Hematopoietic multipotent progenitor cell treated with erythropoietin and hydrocortisone succinate and interleukin-3 and kit ligand, for 4 days (in vitro differentiated cells): ENCODE results near the gene ACSL5.
"Not testable (repeated sequence)": the region's sequence is repeated elsewhere in the genome, so short reads cannot be mapped to it uniquely, and the experiment has no call there.

ENCODE experiments used
- DNase-seq: peaks from one replicate; pipeline ENCODE4 v3.0.0-alpha.2; 2015

Gene ACSL5

GRCh38 chr10:112421731-112422130, 47.8 kb downstream of the ACSL5 start:
- DNase-seq = no peak

- DNase-seq = no peak
Measured at GRCh38 chr10:112424651-112425050, 50.7 kb downstream of the ACSL5 start.

- no peak for DNase-seq
Measured at GRCh38 chr10:112426111-112426510, 52.2 kb downstream of the ACSL5 start.

GRCh38 chr10:112429147-112429546, 55.2 kb downstream of the ACSL5 start:
- no peak for DNase-seq

- DNase-seq = no peak
Measured at GRCh38 chr10:112429654-112430230, 55.8 kb downstream of the ACSL5 start.

- peak; percentile 28 for DNase-seq
Measured at GRCh38 chr10:112433136-112433535, 59.2 kb downstream of the ACSL5 start.

- peak; percentile 80 for DNase-seq
Measured at GRCh38 chr10:112434988-112435619, 61.2 kb downstream of the ACSL5 start.

- DNase-seq = no peak
Measured at GRCh38 chr10:112438356-112438755, 64.4 kb downstream of the ACSL5 start.

GRCh38 chr10:112441520-112441919, 67.6 kb downstream of the ACSL5 start:
- no peak for DNase-seq

- DNase-seq = no peak
Measured at GRCh38 chr10:112442063-112442462, 68.1 kb downstream of the ACSL5 start.

GRCh38 chr10:112446055-112446854, 72.3 kb downstream of the ACSL5 start:
- peak; percentile 61 for DNase-seq

- peak; percentile 94 for DNase-seq
Measured at GRCh38 chr10:112446855-112447619, 73.1 kb downstream of the ACSL5 start, which contains the start of the genes VTI1A and ZDHHC6. TSS of gene VTI1A (plus strand) at chr10:112447215. CDS start at chr10:112447374, 159 bp downstream. TSS of gene ZDHHC6 (minus strand) at chr10:112446914. CDS start at chr10:112445436, 1,478 bp downstream.

GRCh38 chr10:112447620-112447928, 73.7 kb downstream of the ACSL5 start:
- DNase-seq = no peak

- DNase-seq = peak; percentile 29
Measured at GRCh38 chr10:112448888-112449287, 75.0 kb downstream of the ACSL5 start.

- no peak for DNase-seq
Measured at GRCh38 chr10:112454910-112455779, 81.2 kb downstream of the ACSL5 start.

- DNase-seq = peak; percentile 62
Measured at GRCh38 chr10:112456533-112456932, 82.6 kb downstream of the ACSL5 start.

- no peak for DNase-seq
Measured at GRCh38 chr10:112460366-112460765, 86.5 kb downstream of the ACSL5 start.

- no peak for DNase-seq
Measured at GRCh38 chr10:112461029-112461887, 87.3 kb downstream of the ACSL5 start.

GRCh38 chr10:112464074-112464473, 90.2 kb downstream of the ACSL5 start:
- DNase-seq = not testable (repeated sequence)

GRCh38 chr10:112465299-112465883, 91.5 kb downstream of the ACSL5 start:
- no peak for DNase-seq

- DNase-seq = no peak
Measured at GRCh38 chr10:112466802-112467201, 92.9 kb downstream of the ACSL5 start.
